Fibroblast of peridontal ligament (primary cell): ENCODE measurements around the gene FLII.

Source experiments
- DNase-seq: peaks from one replicate; pipeline ENCODE4 v3.0.0-alpha.2; 2010; ENCODE audit errors: extremely low read depth

The FLII gene

GRCh38 chr17:18260332-18261145, 2.0 kb upstream of the FLII start, which contains the start of gene MIEF2:
TSS of gene MIEF2 (plus strand) at chr17:18260662. CDS start at chr17:18262721, 2,059 bp downstream.
- peak; percentile 91 for DNase-seq

- DNase-seq: no peak
Measured at GRCh38 chr17:18259621-18260331, 1.2 kb upstream of the FLII start.

GRCh38 chr17:18257982-18258355, 569 bp downstream of the FLII start:
- peak; percentile 56 for DNase-seq

GRCh38 chr17:18257268-18257981, 1.1 kb downstream of the FLII start:
- no peak for DNase-seq

- DNase-seq: no peak
Measured at GRCh38 chr17:18256776-18257175, 1.8 kb downstream of the FLII start.

GRCh38 chr17:18256351-18256750, 2.2 kb downstream of the FLII start:
- no peak for DNase-seq

GRCh38 chr17:18254888-18255649, 3.5 kb downstream of the FLII start:
- no peak for DNase-seq

GRCh38 chr17:18253947-18254821, 4.4 kb downstream of the FLII start:
- DNase-seq: no peak

- no peak for DNase-seq
Measured at GRCh38 chr17:18253187-18253884, 5.2 kb downstream of the FLII start.

GRCh38 chr17:18252160-18252559, 6.4 kb downstream of the FLII start:
- DNase-seq: no peak

GRCh38 chr17:18251204-18251603, 7.3 kb downstream of the FLII start:
- DNase-seq: no peak

GRCh38 chr17:18250708-18251107, 7.8 kb downstream of the FLII start:
- DNase-seq: no peak

GRCh38 chr17:18250259-18250658, 8.3 kb downstream of the FLII start:
- DNase-seq: no peak

GRCh38 chr17:18248811-18249210, 9.7 kb downstream of the FLII start:
- no peak for DNase-seq

- peak; percentile 70 for DNase-seq
Measured at GRCh38 chr17:18248300-18248731, 10.2 kb downstream of the FLII start.

GRCh38 chr17:18247613-18248001, 10.9 kb downstream of the FLII start:
- no peak for DNase-seq

GRCh38 chr17:18246880-18247612, 11.5 kb downstream of the FLII start:
- DNase-seq: no peak

- no peak for DNase-seq
Measured at GRCh38 chr17:18246109-18246725, 12.3 kb downstream of the FLII start.
